HepG2 (cell line): ENCODE results near the gene CDK9. TPM values are rescaled to one million over a fixed set of nuclear protein-coding genes. Genes with fewer than 3 reads are reported as not detected.

Experiments used
- ATAC-seq: fragments of 200-7000 bp; cut with Tn5 transposase; 3 replicates; pipeline ENCODE4 v1.9.1; 2020; ENCODE audit warnings: mild to moderate bottlenecking, moderate library complexity
- BruUV-seq: library from RNA; stranded (reverse); fragments of 400-500 nt; replicated peaks from 2 replicates; lab custom pipeline; 2021; lab: Mats Ljungman, UMichigan
- CTCF ChIA-PET: fragments of 300-600 bp; formaldehyde crosslinking; extraction: SDS; loops from one replicate; lab custom pipeline; 2021; ENCODE audit warnings: low total read pairs, inconsistent platforms, low intra/inter-chr PET ratio; lab: Yijun Ruan, JAX
- POLR2A ChIA-PET: fragments of 350-600 bp; sonication (Branson Sonifier 250); formaldehyde crosslinking; loops from one replicate; lab custom pipeline; 2020; ENCODE audit warnings: antibody characterized with exemption, inconsistent platforms; lab: Yijun Ruan, JAX
- DNase-seq: peaks from one replicate; pipeline ENCODE4 v3.0.0-alpha.2; 2015; ENCODE audit warnings: low spot score
- FAIRE-seq: peaks from 3 replicates; lab custom pipeline; 2011; peaks lifted over from hg19 to GRCh38; lab: Jason Lieb, UNC
- H2AFZ ChIP-seq: one replicate; pipeline ENCODE4 v1.6.1; 2011; ENCODE audit warnings: low read length, inconsistent platforms
- H3K27ac ChIP-seq: fragments of 300-600 bp; 3 replicates; pipeline ENCODE4 v1.8.0; 2011; ENCODE audit warnings: mixed run types, mild to moderate bottlenecking, mixed read lengths, low read length, inconsistent platforms; ENCODE audit not compliant: insufficient read depth; ENCODE audit errors: extremely low read length
- H3K27me3 ChIP-seq, 2 experiments: fragments of 200-600 bp in 1 of 2; 2 replicates in 1 of 2; 3 replicates in 1 of 2; pipeline versions ENCODE4 v1.6.0 to v1.8.0; 2011; ENCODE audit warnings: low read length in 2 of 2, mild to moderate bottlenecking in 2 of 2, moderate library complexity in 2 of 2, inconsistent platforms in 1 of 2; ENCODE audit not compliant: insufficient read depth in 2 of 2, control insufficient read depth in 1 of 2
- H3K36me3 ChIP-seq, 2 experiments: fragments of 200-600 bp in 1 of 2; replicated peaks in 1 of 2; 2 replicates in 1 of 2; 3 replicates in 1 of 2; pipeline versions ENCODE4 v1.5.1 to v1.8.0; 2011; ENCODE audit warnings: low read length in 2 of 2, inconsistent platforms in 1 of 2; ENCODE audit not compliant: insufficient read depth in 2 of 2, control insufficient read depth in 1 of 2
- H3K4me1 ChIP-seq: 2 replicates; pipeline ENCODE4 v1.5.1; 2012; ENCODE audit warnings: low read length, inconsistent platforms; ENCODE audit not compliant: insufficient read depth
- H3K4me2 ChIP-seq: 2 replicates; pipeline ENCODE4 v1.6.0; 2011; ENCODE audit warnings: low read depth, low read length, inconsistent platforms
- H3K4me3 ChIP-seq, 3 experiments: fragments of 200-600 bp in 1 of 3; sonication (generic), shearing (Covaris generic) in 1 of 3; replicated peaks in 1 of 3; 2 replicates each; pipeline ENCODE4 v1.5.1; 2011 to 2016; ENCODE audit warnings: low read length in 3 of 3, inconsistent platforms in 2 of 3, low read depth in 2 of 3, mild to moderate bottlenecking in 2 of 3, control low read depth in 1 of 3, mixed read lengths in 1 of 3; ENCODE audit not compliant: insufficient read depth in 1 of 3
- H3K79me2 ChIP-seq: one replicate; pipeline ENCODE4 v1.6.1; 2011; ENCODE audit warnings: low read length, inconsistent platforms; ENCODE audit not compliant: insufficient read depth
- H3K9ac ChIP-seq: 2 replicates; pipeline ENCODE4 v1.6.0; 2011; ENCODE audit warnings: mild to moderate bottlenecking, low read depth, low read length, inconsistent platforms; ENCODE audit not compliant: insufficient read depth
- H3K9me3 ChIP-seq: 2 replicates; pipeline ENCODE4 v1.5.1; 2012; ENCODE audit warnings: mild to moderate bottlenecking, low read length
- H4K20me1 ChIP-seq: 2 replicates; pipeline ENCODE4 v1.6.0; 2011; ENCODE audit warnings: inconsistent platforms, mild to moderate bottlenecking, low read length, moderate library complexity; ENCODE audit not compliant: insufficient read depth
- ZNF850 ChIP-seq: sonication (generic); formaldehyde crosslinking; conservative IDR thresholded peaks from 2 replicates; pipeline ENCODE4 v1.9.0; 2021; ENCODE audit warnings: mild to moderate bottlenecking, missing genetic modification reagents
- WGBS: methylation state at CpG from one replicate; pipeline ENCODE4 v1.1.6; 2017; ENCODE audit warnings: low lambda C conversion rate; 5-methylcytosine and 5-hydroxymethylcytosine counted together
- in situ Hi-C: cut with HindIII; loops from 2 replicates; pipeline ENCODE4 v1.10.0; 2017; ENCODE audit warnings: low pct_unique_long_range_greater_than_20kb; ENCODE audit not compliant: extremely low pct_ligation_motif_present
- intact Hi-C: fragments of 100-400 bp; cut with micrococcal nuclease; formaldehyde crosslinking; loops from one replicate; pipeline ENCODE4 v1.10.0; 2022; ENCODE audit not compliant: unreplicated experiment
- polyA plus RNA-seq, 8 experiments: library from polyadenylated mRNA; depleted of rRNA in 3 of 8; stranded (reverse) in 7 of 8; unstranded in 1 of 8; fragments of >200 nt; fragmentation: Illumina TruSeq in 4 of 8; extraction: Trizol in 4 of 8; gene quantifications; 2 replicates each; pipeline versions ENCODE4 v1.2.1 to v1.2.3, GENCODE V29; 2011 to 2016; ENCODE audit warnings: low read depth in 4 of 8, missing spikeins in 1 of 8, mixed read lengths in 1 of 8; ENCODE audit not compliant: insufficient read depth in 1 of 8
- total RNA-seq, 5 experiments: library from RNA; depleted of rRNA; stranded (reverse); fragments of >200 nt; fragmentation: Illumina TruSeq; extraction: Trizol; gene quantifications; 2 replicates each; pipeline ENCODE4 v1.2.3, GENCODE V29; 2016; ENCODE audit warnings: low read depth in 1 of 5
- TF ChIP-seq, protein P1 (sequence below): sonication (generic); formaldehyde crosslinking; IDR thresholded peaks from 2 replicates; pipeline ENCODE4 v1.5.1; 2020; ENCODE audit warnings: mild to moderate bottlenecking, missing genetic modification reagents, moderate library complexity

Gene CDK9
- total and polyA plus RNA-seq, 2 of the 13 experiments (the other 11 are each of a cell fraction or from before 2014, with no cell fraction given) = 16.8 to 21.5 TPM

DNA sequence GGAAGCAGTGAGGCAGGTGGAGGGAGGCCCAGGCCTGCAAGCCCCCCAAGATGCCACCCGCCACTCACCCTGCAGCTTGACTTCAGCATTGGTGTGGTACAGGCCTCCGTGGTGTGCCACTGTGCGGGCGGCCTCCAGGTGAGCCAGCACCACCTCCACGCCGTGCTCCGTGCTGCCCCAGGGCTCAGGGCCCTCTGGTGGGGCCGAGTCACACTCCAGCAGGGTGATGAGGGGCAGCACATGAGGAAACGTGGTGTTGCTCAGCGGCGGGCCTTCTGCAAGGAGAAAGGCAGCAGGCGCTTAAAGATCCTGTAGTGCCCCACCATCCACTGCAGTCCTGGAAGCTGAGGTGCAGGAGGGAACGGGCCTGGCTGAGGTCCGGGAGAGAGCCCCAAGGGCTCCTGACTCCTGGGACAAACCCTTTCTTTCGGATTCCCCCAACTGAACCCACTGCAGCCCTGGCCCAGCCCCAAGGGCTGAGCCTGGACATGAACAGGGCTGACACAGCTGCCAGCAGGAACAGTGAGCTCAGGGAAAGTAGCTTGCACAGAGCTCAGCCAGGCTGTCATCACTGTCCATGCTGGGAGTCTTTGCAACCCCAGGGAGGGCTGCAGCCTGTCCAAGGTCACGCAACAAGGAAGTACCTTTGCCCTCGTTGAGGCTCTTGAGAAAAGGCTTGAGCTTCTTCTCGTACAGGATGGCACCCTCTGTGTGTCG is 46.1 kb upstream of the CDK9 start:
- 57% methylated on average over 6 of the region's 19 CpGs for WGBS
- ChIA-PET POLR2A (interaction anchor here (1.0 to 1.3 kb wide), 3 partner anchors 45 to 157 kb away, joined by 3 to 6 read pairs (median 4); partner anchors contain the start of gene CDK9), CTCF (no interaction called here)
- in situ Hi-C loops (loop anchor here (5.0 to 10.0 kb wide), 2 partner anchors 43 to 235 kb away; no protein-coding TSS in a partner anchor), intact Hi-C loops (loop anchor here (2.0 kb wide), 1 partner anchor 45 kb away; no protein-coding TSS in a partner anchor)
- FAIRE-seq (no peak), DNase-seq (no peak), ATAC-seq (no peak)
- H3K4me1 ChIP-seq = peaks cover 27% of the 10 kb centered on the region
- no peaks in the 10 kb centered on the region for H3K79me2 ChIP-seq
- no peaks in the 10 kb centered on the region for H4K20me1 ChIP-seq
- BruUV-seq = no TSS peak
- no peak overlapping the region for H3K9ac ChIP-seq
- peaks cover 5 to 40% of the 10 kb centered on the region in 2 experiments; a peak in 4 of 5 replicates for H3K27me3 ChIP-seq
- peak overlapping the region; percentile 32; the same call in 1 of the 2 replicates for H3K4me2 ChIP-seq
- H3K27ac ChIP-seq = no peak overlapping the region
- TF ChIP-seq ZNF850 (CRISPR knock-in tag) = no peak
- TF ChIP-seq, protein P1, sequence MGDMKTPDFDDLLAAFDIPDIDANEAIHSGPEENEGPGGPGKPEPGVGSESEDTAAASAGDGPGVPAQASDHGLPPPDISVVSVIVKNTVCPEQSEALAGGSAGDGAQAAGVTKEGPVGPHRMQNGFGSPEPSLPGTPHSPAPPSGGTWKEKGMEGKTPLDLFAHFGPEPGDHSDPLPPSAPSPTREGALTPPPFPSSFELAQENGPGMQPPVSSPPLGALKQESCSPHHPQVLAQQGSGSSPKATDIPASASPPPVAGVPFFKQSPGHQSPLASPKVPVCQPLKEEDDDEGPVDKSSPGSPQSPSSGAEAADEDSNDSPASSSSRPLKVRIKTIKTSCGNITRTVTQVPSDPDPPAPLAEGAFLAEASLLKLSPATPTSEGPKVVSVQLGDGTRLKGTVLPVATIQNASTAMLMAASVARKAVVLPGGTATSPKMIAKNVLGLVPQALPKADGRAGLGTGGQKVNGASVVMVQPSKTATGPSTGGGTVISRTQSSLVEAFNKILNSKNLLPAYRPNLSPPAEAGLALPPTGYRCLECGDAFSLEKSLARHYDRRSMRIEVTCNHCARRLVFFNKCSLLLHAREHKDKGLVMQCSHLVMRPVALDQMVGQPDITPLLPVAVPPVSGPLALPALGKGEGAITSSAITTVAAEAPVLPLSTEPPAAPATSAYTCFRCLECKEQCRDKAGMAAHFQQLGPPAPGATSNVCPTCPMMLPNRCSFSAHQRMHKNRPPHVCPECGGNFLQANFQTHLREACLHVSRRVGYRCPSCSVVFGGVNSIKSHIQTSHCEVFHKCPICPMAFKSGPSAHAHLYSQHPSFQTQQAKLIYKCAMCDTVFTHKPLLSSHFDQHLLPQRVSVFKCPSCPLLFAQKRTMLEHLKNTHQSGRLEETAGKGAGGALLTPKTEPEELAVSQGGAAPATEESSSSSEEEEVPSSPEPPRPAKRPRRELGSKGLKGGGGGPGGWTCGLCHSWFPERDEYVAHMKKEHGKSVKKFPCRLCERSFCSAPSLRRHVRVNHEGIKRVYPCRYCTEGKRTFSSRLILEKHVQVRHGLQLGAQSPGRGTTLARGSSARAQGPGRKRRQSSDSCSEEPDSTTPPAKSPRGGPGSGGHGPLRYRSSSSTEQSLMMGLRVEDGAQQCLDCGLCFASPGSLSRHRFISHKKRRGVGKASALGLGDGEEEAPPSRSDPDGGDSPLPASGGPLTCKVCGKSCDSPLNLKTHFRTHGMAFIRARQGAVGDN (CRISPR knock-in tag) = peak; percentile 3; the same call in 1 of the 2 replicates
- TF ChIP-seq, all 625 proteins: peak for 1
- Histone ChIP-seq H2AFZ (no peak overlapping the region), H3K9me3 (no peaks in the 10 kb centered on the region), H3K4me3 (peak overlapping the region in 1 of 3 experiments; percentile 23; a peak in 2 of 6 replicates), H3K36me3 (no peaks in the 10 kb centered on the region)
